Measurements from ENCODE around the gene PIAS2.

Gene PIAS2

DNA sequence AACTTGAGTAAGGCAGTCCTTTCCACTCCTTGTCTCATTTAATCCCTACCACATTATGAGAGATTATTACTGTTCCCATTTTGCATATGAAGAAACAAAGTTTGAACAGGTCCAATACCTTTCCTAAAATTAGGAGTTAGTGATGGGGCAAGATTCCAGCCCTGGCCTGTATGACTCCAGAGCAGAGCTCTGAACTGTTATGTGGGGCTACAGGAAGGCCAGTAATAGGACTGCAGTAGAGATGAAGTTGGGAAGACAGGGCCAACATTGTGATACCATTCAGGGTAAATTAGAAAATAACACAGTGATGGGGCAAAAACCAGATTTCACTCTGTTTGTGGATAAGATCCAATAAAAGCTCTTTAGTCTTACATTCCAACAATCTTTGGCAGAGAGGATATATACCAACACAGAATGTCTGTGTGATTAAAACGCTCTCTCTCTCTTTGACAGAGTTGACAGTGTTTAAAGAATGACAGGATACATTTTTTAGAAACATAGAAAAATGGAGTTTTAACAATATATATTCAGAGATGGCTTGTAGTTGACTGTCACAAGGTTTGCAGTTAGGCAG is 22.8 kb upstream of the PIAS2 start:
- no peak overlapping the region for H3K9ac ChIP-seq
- H3K4me3 ChIP-seq: no peak overlapping the region
- TF ChIP-seq Cebpa-rat (IDR thresholded peaks at IDR 0.05): no peak
- no peak overlapping the region for H3K4me2 ChIP-seq
- H3K27me3 ChIP-seq: no peaks in the 10 kb centered on the region
- H3K9me3 ChIP-seq: peaks cover 7% of the 10 kb centered on the region
- no peaks in the 10 kb centered on the region for H4K20me1 ChIP-seq
- H3K27ac ChIP-seq: no peak overlapping the region
- H3K36me3 ChIP-seq: no peaks in the 10 kb centered on the region
- peaks cover 7% of the 10 kb centered on the region for H3K4me1 ChIP-seq

GRCh38 chr18:46939337-46939963 is 22.1 kb upstream of the PIAS2 start:
- H3K27ac ChIP-seq: no peak overlapping the region
- H3K4me2 ChIP-seq: no peak overlapping the region
- H4K20me1 ChIP-seq: no peaks in the 10 kb centered on the region
- no peak overlapping the region for H3K9ac ChIP-seq
- H3K4me3 ChIP-seq: no peak overlapping the region
- H3K9me3 ChIP-seq: peaks cover 10% of the 10 kb centered on the region
- no peak for TF ChIP-seq Cebpa-rat (IDR thresholded peaks at IDR 0.05)
- H3K4me1 ChIP-seq: peaks cover 11% of the 10 kb centered on the region
- H3K36me3 ChIP-seq: no peaks in the 10 kb centered on the region
- no peaks in the 10 kb centered on the region for H3K27me3 ChIP-seq

GRCh38 chr18:46920653-46921052 is 3.3 kb upstream of the PIAS2 start:
- H4K20me1 ChIP-seq: peaks cover 8% of the 10 kb centered on the region
- H3K27ac ChIP-seq: no peak overlapping the region
- H3K27me3 ChIP-seq: no peaks in the 10 kb centered on the region
- peaks cover 5% of the 10 kb centered on the region; the same call in 1 of the 2 replicates for H3K9me3 ChIP-seq
- H3K36me3 ChIP-seq: no peaks in the 10 kb centered on the region
- no peak overlapping the region for H3K9ac ChIP-seq
- TF ChIP-seq Cebpa-rat (IDR thresholded peaks at IDR 0.05): no peak
- peaks cover 19% of the 10 kb centered on the region for H3K4me1 ChIP-seq
- H3K4me2 ChIP-seq: no peak overlapping the region
- H3K4me3 ChIP-seq: no peak overlapping the region

GRCh38 chr18:46920067-46920466 is 2.8 kb upstream of the PIAS2 start:
- Histone ChIP-seq H4K20me1 (peaks cover 13% of the 10 kb centered on the region), H3K4me3 (no peak overlapping the region), H3K4me2 (no peak overlapping the region), H3K9ac (no peak overlapping the region), H3K36me3 (no peaks in the 10 kb centered on the region), H3K27me3 (no peaks in the 10 kb centered on the region), H3K27ac (no peak overlapping the region), H3K9me3 (peaks cover 5% of the 10 kb centered on the region; the same call in 1 of the 2 replicates), H3K4me1 (peaks cover 25% of the 10 kb centered on the region)
- TF ChIP-seq Cebpa-rat (IDR thresholded peaks at IDR 0.05): no peak

DNA sequence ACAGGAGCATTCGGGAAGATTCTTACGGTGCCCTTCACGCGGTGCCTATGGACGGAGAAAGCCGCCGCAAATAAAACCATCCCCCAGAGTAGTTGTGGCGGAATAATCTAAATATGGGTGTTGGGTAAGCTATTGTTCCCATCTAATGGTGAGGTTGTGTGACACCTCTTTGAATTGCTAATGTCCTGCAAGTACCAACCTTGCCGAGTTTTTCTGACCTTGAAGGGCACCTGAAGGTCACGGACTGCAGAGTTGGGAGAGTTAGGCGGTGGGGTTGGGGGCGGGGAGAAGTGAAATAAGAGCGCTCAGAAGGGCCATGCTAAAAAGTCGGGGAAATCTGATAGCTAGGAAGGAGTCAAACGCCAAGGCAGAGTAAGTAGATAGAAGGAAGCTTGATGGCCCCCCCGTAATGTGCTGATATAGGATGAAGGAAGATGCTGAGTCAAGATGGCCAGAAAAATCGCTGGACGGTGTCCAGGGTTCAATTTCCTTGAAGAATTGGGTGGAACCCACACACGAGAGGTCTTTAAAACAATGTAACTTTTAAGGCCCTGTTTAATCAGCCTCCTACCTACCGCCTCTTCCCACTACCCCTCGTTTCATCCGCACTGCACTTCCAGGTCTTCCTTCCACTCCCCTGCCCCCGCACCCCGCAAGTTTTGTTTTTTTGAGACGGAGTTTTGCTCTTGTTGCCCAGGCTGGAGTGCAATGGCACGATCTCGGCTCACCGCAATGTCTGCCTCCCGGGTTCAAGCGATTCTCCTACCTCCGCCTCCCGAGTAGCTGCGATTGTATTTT is 695 bp upstream of the PIAS2 start:
- H3K4me1 ChIP-seq: peaks cover 40% of the 10 kb centered on the region
- TF ChIP-seq Cebpa-rat (IDR thresholded peaks at IDR 0.05): no peak
- peak overlapping the region; percentile 92 for H3K9ac ChIP-seq
- peaks cover 34% of the 10 kb centered on the region for H4K20me1 ChIP-seq
- peak overlapping the region; percentile 92 for H3K27ac ChIP-seq
- H3K27me3 ChIP-seq: no peaks in the 10 kb centered on the region
- no peaks in the 10 kb centered on the region for H3K9me3 ChIP-seq
- peak overlapping the region; percentile 84 for H3K4me3 ChIP-seq
- H3K4me2 ChIP-seq: peak overlapping the region; percentile 77
- H3K36me3 ChIP-seq: 0 out of 2 replicates have a peak, but pooled peaks cover 2% of the 10 kb centered on the region

DNA sequence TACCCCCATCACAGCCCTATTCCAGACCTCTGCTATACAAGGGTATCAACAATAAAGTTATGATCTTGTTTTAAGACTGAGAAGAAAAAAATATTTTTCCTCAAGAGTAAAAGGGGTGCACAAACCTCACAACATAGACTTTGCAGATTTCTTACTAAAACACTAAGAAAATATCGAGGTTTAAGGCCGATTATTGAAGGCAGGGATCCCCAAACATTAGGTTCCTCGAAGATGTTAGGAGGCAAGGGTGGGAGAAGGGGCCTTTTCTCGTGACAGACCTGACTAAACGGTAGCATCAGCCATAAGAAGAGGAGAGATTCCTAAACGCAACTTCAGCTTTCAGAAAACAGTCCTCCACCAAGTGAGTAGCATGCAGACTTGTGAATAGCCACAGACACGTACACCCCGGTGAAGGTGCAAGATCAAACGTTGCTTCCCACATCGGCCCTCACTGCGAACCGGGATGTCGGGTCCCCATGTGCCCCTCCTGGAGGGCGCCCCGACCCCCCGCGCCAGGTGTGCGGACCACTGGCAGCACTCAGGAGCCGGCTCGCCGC is 678 bp downstream of the PIAS2 start:
- H3K4me3 ChIP-seq: peak overlapping the region; percentile 84
- H3K4me2 ChIP-seq: peak overlapping the region; percentile 90
- H4K20me1 ChIP-seq: peaks cover 41% of the 10 kb centered on the region
- H3K9me3 ChIP-seq: peaks cover 4% of the 10 kb centered on the region
- H3K9ac ChIP-seq: peak overlapping the region; percentile 92
- TF ChIP-seq Cebpa-rat (IDR thresholded peaks at IDR 0.05): no peak
- peak overlapping the region; percentile 92 for H3K27ac ChIP-seq
- H3K27me3 ChIP-seq: no peaks in the 10 kb centered on the region
- H3K36me3 ChIP-seq: peaks cover 9% of the 10 kb centered on the region; the same call in 1 of the 2 replicates
- peaks cover 40% of the 10 kb centered on the region for H3K4me1 ChIP-seq

DNA sequence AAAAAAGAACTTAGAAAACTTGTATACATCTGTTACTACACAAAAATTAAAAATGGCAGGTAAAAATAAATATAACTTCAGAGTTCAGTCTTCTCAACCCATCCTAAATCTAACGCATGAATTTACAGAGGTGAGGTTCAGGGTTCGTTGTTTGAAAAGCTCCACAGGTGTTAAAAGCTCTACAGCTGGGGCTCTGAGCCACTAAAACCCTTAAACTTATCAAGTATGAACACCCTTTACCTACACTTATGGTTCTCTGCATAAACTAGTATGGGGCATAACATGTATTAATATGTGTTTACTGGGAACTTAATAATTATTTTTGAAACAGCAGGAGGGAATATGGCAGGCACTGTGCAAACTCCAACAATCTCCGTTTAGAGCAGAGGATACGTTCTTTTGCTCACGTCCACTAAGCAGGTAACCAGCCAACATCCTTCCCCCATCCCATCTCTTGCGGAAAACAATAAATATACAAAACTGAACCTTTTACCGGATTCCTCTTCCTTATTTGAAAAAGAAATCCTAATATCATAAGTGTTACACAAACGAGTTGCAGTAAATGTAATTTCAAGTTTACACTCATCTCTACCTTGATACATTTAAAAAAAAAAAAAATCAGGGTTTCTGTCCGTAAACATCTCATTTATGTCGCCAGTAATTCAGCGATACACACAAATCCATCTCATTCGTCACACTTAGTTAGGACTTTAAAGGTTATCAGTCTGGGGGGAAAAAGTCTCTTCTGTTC is 1.3 kb downstream of the PIAS2 start:
- Histone ChIP-seq H3K9me3 (peaks cover 9% of the 10 kb centered on the region), H3K4me3 (peak overlapping the region; percentile 84), H3K36me3 (peaks cover 16% of the 10 kb centered on the region; the same call in 1 of the 2 replicates), H3K27me3 (no peaks in the 10 kb centered on the region), H3K4me1 (peaks cover 40% of the 10 kb centered on the region), H3K4me2 (peak overlapping the region; percentile 90), H4K20me1 (peaks cover 45% of the 10 kb centered on the region), H3K27ac (peak overlapping the region; percentile 92), H3K9ac (peak overlapping the region; percentile 92)
- TF ChIP-seq Cebpa-rat (IDR thresholded peaks at IDR 0.05): no peak

- H4K20me1 ChIP-seq: peaks cover 65% of the 10 kb centered on the region
- peaks cover 23% of the 10 kb centered on the region for H3K4me1 ChIP-seq
- TF ChIP-seq Cebpa-rat (IDR thresholded peaks at IDR 0.05): no peak
Observed at GRCh38 chr18:46910856-46911255, 6.5 kb downstream of the PIAS2 start.

GRCh38 chr18:46909497-46909896 is 7.8 kb downstream of the PIAS2 start:
- Histone ChIP-seq H3K36me3 (peaks cover 64% of the 10 kb centered on the region), H4K20me1 (peaks cover 52% of the 10 kb centered on the region), H3K27me3 (no peaks in the 10 kb centered on the region), H3K9me3 (peaks cover 62% of the 10 kb centered on the region), H3K27ac (no peak overlapping the region), H3K4me3 (no peak overlapping the region), H3K4me2 (no peak overlapping the region), H3K4me1 (peaks cover 10% of the 10 kb centered on the region), H3K9ac (no peak overlapping the region)
- no peak for TF ChIP-seq Cebpa-rat (IDR thresholded peaks at IDR 0.05)

More at GRCh38 chr18:46910856-46911255, 6.5 kb downstream of the PIAS2 start:
- peaks cover 54% of the 10 kb centered on the region for H3K9me3 ChIP-seq
- no peak overlapping the region for H3K9ac ChIP-seq
- peaks cover 62% of the 10 kb centered on the region for H3K36me3 ChIP-seq
- no peak overlapping the region for H3K4me2 ChIP-seq
- H3K4me3 ChIP-seq: no peak overlapping the region
- H3K27me3 ChIP-seq: no peaks in the 10 kb centered on the region
- H3K27ac ChIP-seq: no peak overlapping the region

All from BLaER1 (cell line).